ENCODE data around the gene DNAJC12.
A peak's percentile ranks its signal among the peaks of the same experiment; 100 is the strongest.
"Not testable (repeated sequence)": the region's sequence is repeated elsewhere in the genome, so short reads cannot be mapped to it uniquely, and the experiment has no call there.

Gene DNAJC12

GRCh38 chr10:67780759-67781538 lies 57.0 kb downstream of the DNAJC12 start:
- DNase-seq (ENCODE audit: low read depth), result no peak
- in situ Hi-C loops (cut with HindIII; ENCODE audit: low sequenced_read_pairs), result no loop called here
- H3K4me3 ChIP-seq (ENCODE audit: low read depth, low read length), result no peak overlapping the region
- no peak for TF ChIP-seq CTCF (IDR thresholded peaks at IDR 0.05; ENCODE audit: low read depth, low read length, missing control alignments)

GRCh38 chr10:67780204-67780621 lies 57.8 kb downstream of the DNAJC12 start:
- H3K4me3 ChIP-seq (ENCODE audit: low read depth, low read length); in situ Hi-C loops (cut with HindIII; ENCODE audit: low sequenced_read_pairs); DNase-seq (ENCODE audit: low read depth): not testable (repeated sequence)

GRCh38 chr10:67779465-67780203 lies 58.4 kb downstream of the DNAJC12 start:
- no peak overlapping the region for H3K4me3 ChIP-seq (ENCODE audit: low read depth, low read length)
- peak; percentile 83 for DNase-seq (ENCODE audit: low read depth)
- TF ChIP-seq CTCF (IDR thresholded peaks at IDR 0.05; ENCODE audit: low read depth, low read length, missing control alignments), result peak; percentile 67
- in situ Hi-C loops (cut with HindIII; ENCODE audit: low sequenced_read_pairs), result no loop called here

GRCh38 chr10:67776371-67776770 lies 61.6 kb downstream of the DNAJC12 start:
- in situ Hi-C loops (cut with HindIII; ENCODE audit: low sequenced_read_pairs), result no loop called here
- no peak for TF ChIP-seq CTCF (IDR thresholded peaks at IDR 0.05; ENCODE audit: low read depth, low read length, missing control alignments)

GRCh38 chr10:67775279-67775678 lies 62.7 kb downstream of the DNAJC12 start:
- no peak for DNase-seq (ENCODE audit: low read depth)
- H3K4me3 ChIP-seq (ENCODE audit: low read depth, low read length), result no peak overlapping the region
- TF ChIP-seq CTCF (IDR thresholded peaks at IDR 0.05; ENCODE audit: low read depth, low read length, missing control alignments), result no peak
- in situ Hi-C loops (cut with HindIII; ENCODE audit: low sequenced_read_pairs), result no loop called here

More at GRCh38 chr10:67776371-67776770, 61.6 kb downstream of the DNAJC12 start:
- no peak overlapping the region for H3K4me3 ChIP-seq (ENCODE audit: low read depth, low read length)
- DNase-seq (ENCODE audit: low read depth), result no peak

GRCh38 chr10:67772894-67773511 lies 65.0 kb downstream of the DNAJC12 start:
- DNase-seq (ENCODE audit: low read depth), result no peak

More at GRCh38 chr10:67772894-67773511, 65.0 kb downstream of the DNAJC12 start:
- no peak overlapping the region for H3K4me3 ChIP-seq (ENCODE audit: low read depth, low read length)
- in situ Hi-C loops (cut with HindIII; ENCODE audit: low sequenced_read_pairs), result no loop called here
- TF ChIP-seq CTCF (IDR thresholded peaks at IDR 0.05; ENCODE audit: low read depth, low read length, missing control alignments), result no peak

Data from astrocyte of the cerebellum (primary cell).